NCI-H187 treated with DMSO at 0.1 percent for 48 hours (cell line): ENCODE measurements around the gene NCAPD3.

Experiments
- DNase-seq: peaks from one replicate; lab custom pipeline; 2025; lab: John Stamatoyannopoulos, UW

NCAPD3 gene

GRCh38 chr11:134159652-134160051 is 64.1 kb downstream of the NCAPD3 start:
- DNase-seq, result no peak

GRCh38 chr11:134158023-134158422 is 65.7 kb downstream of the NCAPD3 start:
- no peak for DNase-seq

- no peak for DNase-seq
Measured at GRCh38 chr11:134157451-134157850, 66.3 kb downstream of the NCAPD3 start.

GRCh38 chr11:134155946-134156865 is 67.6 kb downstream of the NCAPD3 start:
- DNase-seq, result no peak

GRCh38 chr11:134155456-134155855 is 68.3 kb downstream of the NCAPD3 start:
- no peak for DNase-seq

- DNase-seq, result no peak
Measured at GRCh38 chr11:134154441-134154840, 69.3 kb downstream of the NCAPD3 start.

GRCh38 chr11:134153147-134153905 is 70.4 kb downstream of the NCAPD3 start:
- no peak for DNase-seq

- no peak for DNase-seq
Measured at GRCh38 chr11:134152696-134153095, 71.1 kb downstream of the NCAPD3 start.

- DNase-seq, result no peak
Measured at GRCh38 chr11:134151083-134151747, 72.6 kb downstream of the NCAPD3 start.

- no peak for DNase-seq
Measured at GRCh38 chr11:134150195-134150903, 73.4 kb downstream of the NCAPD3 start.

- DNase-seq, result no peak
Measured at GRCh38 chr11:134149371-134149770, 74.4 kb downstream of the NCAPD3 start.

- DNase-seq, result no peak
Measured at GRCh38 chr11:134146598-134146997, 77.2 kb downstream of the NCAPD3 start.

- no peak for DNase-seq
Measured at GRCh38 chr11:134145715-134146114, 78.1 kb downstream of the NCAPD3 start.

GRCh38 chr11:134144744-134145143 is 79.0 kb downstream of the NCAPD3 start:
- no peak for DNase-seq

GRCh38 chr11:134143801-134144200 is 80.0 kb downstream of the NCAPD3 start:
- DNase-seq, result no peak

GRCh38 chr11:134142536-134142935 is 81.2 kb downstream of the NCAPD3 start:
- no peak for DNase-seq

- no peak for DNase-seq
Measured at GRCh38 chr11:134140961-134141490, 82.7 kb downstream of the NCAPD3 start.

- no peak for DNase-seq
Measured at GRCh38 chr11:134139873-134140331, 83.9 kb downstream of the NCAPD3 start.

GRCh38 chr11:134139303-134139872 is 84.4 kb downstream of the NCAPD3 start:
- DNase-seq, result no peak

GRCh38 chr11:134138376-134138775 is 85.4 kb downstream of the NCAPD3 start:
- DNase-seq, result no peak

- DNase-seq, result no peak
Measured at GRCh38 chr11:134134167-134134566, 89.6 kb downstream of the NCAPD3 start.
